PFSK-1 (cell line): Measurements from ENCODE around the gene SHC2.

Source experiments
- POLR2AphosphoS5 ChIP-seq: IDR thresholded peaks from 2 replicates; pipeline ENCODE4 v1.6.1; 2012; ENCODE audit warnings: low read depth, mild to moderate bottlenecking, control low read depth, low read length, moderate library complexity
- REST ChIP-seq, 2 experiments: IDR thresholded peaks; 2 replicates each; pipeline versions ENCODE4 v1.6.1 to v1.8.0; 2011 to 2012; ENCODE audit warnings: low read depth in 2 of 2, low read length in 2 of 2, control low read depth in 1 of 2, inconsistent platforms in 1 of 2, mild to moderate bottlenecking in 1 of 2, moderate library complexity in 1 of 2; ENCODE audit not compliant: insufficient read depth in 1 of 2

GRCh38 chr19:440391-441212 is 20.2 kb downstream of the SHC2 start:
- TF ChIP-seq POLR2AphosphoS5 (no peak), REST (IDR thresholded peaks at IDR 0.05; ENCODE audit: insufficient read depth in 1 of 2, low read depth in 2 of 2, low read length in 2 of 2) (no peak)
